RWPE1 (cell line): ENCODE results near the gene USP20.

Source experiments
- CTCF ChIA-PET: fragments of 350-600 bp; sonication (Branson Sonifier 250); formaldehyde crosslinking; extraction: SDS; loops from one replicate; lab custom pipeline; 2021; lab: Yijun Ruan, JAX
- POLR2A ChIA-PET: fragments of 400-600 bp; formaldehyde crosslinking; extraction: SDS; loops from one replicate; lab custom pipeline; 2020; ENCODE audit warnings: antibody characterized with exemption; ENCODE audit not compliant: low non-redundant PET; lab: Yijun Ruan, JAX
- DNase-seq: peaks from one replicate; pipeline ENCODE4 v3.0.0; 2012; ENCODE audit warnings: low spot score
- H3K27ac ChIP-seq: fragments of 450-650 bp; 2 replicates; pipeline ENCODE4 v1.5.1; 2017
- TF ChIP-seq, protein P1 (sequence below): fragments of 450-650 bp; conservative IDR thresholded peaks from 2 replicates; pipeline ENCODE4 v1.5.1; 2017; ENCODE audit warnings: low read depth, mild to moderate bottlenecking

USP20 gene

DNA sequence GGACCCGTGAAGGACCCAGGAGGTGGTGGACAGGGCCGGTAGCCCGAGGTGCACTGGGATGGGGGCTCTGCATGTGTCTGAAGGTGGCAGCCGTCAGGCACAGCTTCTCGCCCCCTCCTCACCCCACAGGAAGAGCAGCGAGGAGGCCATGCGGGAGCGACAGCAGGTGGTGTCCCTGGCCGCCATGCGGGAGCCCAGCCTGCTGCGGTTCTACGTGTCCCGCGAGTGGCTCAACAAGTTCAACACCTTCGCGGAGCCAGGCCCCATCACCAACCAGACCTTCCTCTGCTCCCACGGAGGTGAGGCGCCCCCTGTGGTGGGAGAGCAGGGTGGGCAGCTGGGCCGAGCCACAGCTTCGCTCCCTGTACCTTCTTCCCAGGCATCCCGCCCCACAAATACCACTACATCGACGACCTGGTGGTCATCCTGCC, 39.9 kb downstream of the USP20 start:
- H3K27ac ChIP-seq, result no peak overlapping the region
- POLR2A ChIA-PET, result no interaction called here
- DNase-seq, result no peak
- TF ChIP-seq, protein P1, sequence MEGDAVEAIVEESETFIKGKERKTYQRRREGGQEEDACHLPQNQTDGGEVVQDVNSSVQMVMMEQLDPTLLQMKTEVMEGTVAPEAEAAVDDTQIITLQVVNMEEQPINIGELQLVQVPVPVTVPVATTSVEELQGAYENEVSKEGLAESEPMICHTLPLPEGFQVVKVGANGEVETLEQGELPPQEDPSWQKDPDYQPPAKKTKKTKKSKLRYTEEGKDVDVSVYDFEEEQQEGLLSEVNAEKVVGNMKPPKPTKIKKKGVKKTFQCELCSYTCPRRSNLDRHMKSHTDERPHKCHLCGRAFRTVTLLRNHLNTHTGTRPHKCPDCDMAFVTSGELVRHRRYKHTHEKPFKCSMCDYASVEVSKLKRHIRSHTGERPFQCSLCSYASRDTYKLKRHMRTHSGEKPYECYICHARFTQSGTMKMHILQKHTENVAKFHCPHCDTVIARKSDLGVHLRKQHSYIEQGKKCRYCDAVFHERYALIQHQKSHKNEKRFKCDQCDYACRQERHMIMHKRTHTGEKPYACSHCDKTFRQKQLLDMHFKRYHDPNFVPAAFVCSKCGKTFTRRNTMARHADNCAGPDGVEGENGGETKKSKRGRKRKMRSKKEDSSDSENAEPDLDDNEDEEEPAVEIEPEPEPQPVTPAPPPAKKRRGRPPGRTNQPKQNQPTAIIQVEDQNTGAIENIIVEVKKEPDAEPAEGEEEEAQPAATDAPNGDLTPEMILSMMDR, result no peak
- CTCF ChIA-PET, result interaction anchor here (0.6 to 0.8 kb wide), 2 partner anchors 10 to 559 kb away, joined by 3 to 6 read pairs; no protein-coding TSS in a partner anchor

DNA sequence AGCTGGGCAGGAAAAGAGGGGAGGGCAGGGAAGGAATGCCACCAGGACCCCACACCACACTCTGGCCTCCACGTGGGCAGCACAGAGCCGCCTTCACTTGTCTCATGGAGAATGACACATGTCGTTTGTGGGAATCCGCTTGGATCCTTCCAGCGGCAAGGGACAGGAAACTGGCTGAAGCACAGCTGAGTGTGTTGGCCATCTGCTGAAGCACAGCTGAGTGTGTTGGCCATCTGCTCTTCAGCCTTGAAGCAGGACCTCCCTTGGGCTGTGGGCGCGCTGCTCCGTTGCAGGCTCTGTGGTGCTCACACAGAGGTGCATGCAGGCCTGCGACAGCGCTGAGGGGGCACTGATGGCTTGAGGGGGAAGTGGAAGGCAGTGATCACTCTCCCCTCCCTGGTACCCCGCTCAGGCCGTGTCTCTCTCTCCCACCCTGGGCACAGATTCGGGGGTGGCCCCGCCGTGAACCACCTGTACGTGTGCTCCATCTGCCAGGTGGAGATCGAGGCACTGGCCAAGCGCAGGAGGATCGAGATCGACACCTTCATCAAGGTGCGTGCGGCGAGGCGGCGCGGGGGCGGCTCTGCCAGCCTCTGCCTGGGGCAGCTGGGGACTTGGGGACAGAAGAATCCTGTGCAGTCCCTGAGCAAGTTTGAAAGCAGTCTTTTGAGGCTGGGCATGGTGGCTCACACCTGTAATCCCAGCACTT, 40.6 kb downstream of the USP20 start:
- CTCF ChIA-PET, result interaction anchor here (0.6 to 0.8 kb wide), 3 partner anchors 8 to 558 kb away, joined by 3 to 6 read pairs (median 4); no protein-coding TSS in a partner anchor
- H3K27ac ChIP-seq, result no peak overlapping the region
- TF ChIP-seq, protein P1, result no peak
- POLR2A ChIA-PET, result interaction anchor here (0.6 kb wide), 1 partner anchor 174 kb away, joined by 4 read pairs; no protein-coding TSS in a partner anchor
- no peak for DNase-seq

DNA sequence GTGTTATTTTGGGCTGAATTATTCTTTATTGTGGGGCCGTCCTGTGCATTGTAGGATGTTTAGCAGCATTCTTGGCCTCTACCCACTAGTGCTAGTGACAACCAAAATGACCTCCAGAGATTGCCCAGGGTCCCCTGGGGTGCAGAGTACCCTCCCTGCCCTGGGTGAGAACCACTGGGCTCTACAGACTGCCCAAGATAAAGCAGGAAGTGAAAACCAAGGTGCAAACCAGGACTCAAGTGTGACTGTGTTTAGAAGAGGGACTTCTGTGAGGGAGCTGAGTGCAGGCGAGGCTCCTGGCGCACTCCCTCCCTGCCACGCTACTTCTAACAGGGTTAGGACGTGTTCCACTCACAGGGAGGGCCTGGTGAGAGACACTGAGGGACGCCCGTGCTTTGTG, 41.6 kb downstream of the USP20 start:
- TF ChIP-seq, protein P1, result no peak

DNA sequence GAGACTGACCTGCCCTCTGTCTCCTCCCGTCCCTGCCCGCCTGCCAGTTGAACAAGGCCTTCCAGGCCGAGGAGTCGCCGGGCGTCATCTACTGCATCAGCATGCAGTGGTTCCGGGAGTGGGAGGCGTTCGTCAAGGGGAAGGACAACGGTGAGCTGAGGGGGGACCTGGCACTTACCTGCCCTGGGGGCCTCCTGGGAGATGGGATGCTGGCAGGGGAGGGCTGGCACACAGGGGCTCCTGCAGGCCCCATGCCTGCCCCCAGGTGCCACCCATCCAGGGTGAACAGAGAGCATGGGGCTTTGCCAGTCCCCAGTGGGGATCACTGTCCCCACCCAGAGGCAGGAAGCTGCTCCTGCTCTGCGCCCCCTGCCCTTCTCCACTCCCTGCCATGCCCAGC, 43.0 kb downstream of the USP20 start:
- no peak for DNase-seq
- POLR2A ChIA-PET, result no interaction called here
- CTCF ChIA-PET, result interaction anchor here (0.6 kb wide), 1 partner anchor 157 kb away, joined by 3 read pairs; no protein-coding TSS in a partner anchor
- TF ChIP-seq, protein P1, result no peak
- no peak overlapping the region for H3K27ac ChIP-seq

More for the DNA sequence above, 41.6 kb downstream of the USP20 start:
- no peak for DNase-seq
- ChIA-PET CTCF (interaction anchor here (0.6 kb wide), 1 partner anchor 28 kb away, joined by 3 read pairs; no protein-coding TSS in a partner anchor), POLR2A (no interaction called here)
- H3K27ac ChIP-seq, result no peak overlapping the region

DNA sequence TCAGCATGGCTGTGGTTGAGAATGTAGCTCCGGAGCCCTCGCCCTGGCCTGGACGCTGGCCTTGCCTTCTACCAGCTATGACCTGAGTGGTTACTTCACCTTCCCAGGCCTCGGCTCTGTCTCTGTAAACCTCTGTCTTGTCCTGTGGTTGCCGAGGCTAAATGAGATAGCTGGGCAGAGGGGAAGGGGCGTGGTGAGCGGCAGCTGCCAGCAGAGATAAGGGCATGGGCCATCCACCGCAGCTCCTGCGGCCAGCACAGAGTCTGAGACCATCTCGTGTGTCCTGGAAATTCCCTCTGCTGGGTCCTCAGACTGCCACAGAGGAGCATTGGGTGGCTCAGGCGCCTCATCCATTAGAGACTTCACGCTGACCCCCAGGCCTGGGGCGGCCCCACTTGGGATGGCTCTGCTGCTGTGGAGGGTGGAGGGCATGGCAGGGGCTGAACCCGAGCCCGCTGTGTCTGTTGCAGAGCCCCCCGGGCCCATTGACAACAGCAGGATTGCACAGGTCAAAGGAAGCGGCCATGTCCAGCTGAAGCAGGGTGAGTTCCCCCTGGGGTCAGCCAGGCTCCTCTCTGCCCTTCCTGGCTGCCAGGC, 43.9 kb downstream of the USP20 start:
- H3K27ac ChIP-seq, result no peak overlapping the region
- ChIA-PET POLR2A (interaction anchor here (0.5 kb wide), 1 partner anchor 53 kb away, joined by 5 read pairs; no protein-coding TSS in a partner anchor), CTCF (interaction anchor here (0.9 kb wide), 1 partner anchor 15 kb away, joined by 3 read pairs; no protein-coding TSS in a partner anchor)
- TF ChIP-seq, protein P1, result no peak
- no peak for DNase-seq

DNA sequence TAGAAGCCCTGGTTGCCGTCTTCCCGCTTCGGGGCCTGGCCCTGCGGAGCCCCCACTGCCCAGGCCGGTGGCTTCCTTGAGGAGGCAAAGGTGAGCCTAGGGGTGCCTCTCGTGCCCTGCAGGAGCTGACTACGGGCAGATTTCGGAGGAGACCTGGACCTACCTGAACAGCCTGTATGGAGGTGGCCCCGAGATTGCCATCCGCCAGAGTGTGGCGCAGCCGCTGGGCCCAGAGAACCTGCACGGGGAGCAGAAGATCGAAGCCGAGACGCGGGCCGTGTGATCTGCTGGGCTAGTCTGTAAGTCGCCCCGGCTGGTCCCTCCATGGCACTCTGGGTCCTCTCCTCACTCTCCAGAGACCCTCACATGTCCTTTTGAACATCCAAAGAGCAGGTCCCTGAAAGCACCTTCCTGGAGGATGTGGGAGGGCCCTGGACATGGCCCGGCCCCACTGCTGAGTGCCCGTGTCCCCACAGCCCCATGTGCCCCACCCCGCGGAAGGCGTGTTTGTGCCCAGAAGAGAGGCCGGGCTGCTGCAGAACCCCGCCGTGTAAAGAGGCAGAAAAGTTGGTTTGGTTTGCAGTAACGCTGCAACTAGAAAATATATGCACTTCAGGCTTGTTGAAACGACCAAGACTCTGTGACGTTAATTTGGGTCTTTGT, 44.9 kb downstream of the USP20 start:
- DNase-seq, result no peak
- ChIA-PET CTCF (interaction anchor here (0.9 kb wide), 1 partner anchor 15 kb away, joined by 3 read pairs; no protein-coding TSS in a partner anchor), POLR2A (no interaction called here)
- TF ChIP-seq, protein P1, result no peak
- peak overlapping the region; percentile 0; the same call in 1 of the 2 replicates for H3K27ac ChIP-seq
